GM15510 (cell line): Measurements from ENCODE around the gene MPO.

ENCODE experiments used
- POLR2A ChIP-seq: IDR thresholded peaks from 3 replicates; pipeline ENCODE4 v1.6.1; 2011; ENCODE audit warnings: borderline replicate concordance; ENCODE audit not compliant: insufficient read length; ENCODE audit errors: extremely low read depth

The MPO gene, protein sequence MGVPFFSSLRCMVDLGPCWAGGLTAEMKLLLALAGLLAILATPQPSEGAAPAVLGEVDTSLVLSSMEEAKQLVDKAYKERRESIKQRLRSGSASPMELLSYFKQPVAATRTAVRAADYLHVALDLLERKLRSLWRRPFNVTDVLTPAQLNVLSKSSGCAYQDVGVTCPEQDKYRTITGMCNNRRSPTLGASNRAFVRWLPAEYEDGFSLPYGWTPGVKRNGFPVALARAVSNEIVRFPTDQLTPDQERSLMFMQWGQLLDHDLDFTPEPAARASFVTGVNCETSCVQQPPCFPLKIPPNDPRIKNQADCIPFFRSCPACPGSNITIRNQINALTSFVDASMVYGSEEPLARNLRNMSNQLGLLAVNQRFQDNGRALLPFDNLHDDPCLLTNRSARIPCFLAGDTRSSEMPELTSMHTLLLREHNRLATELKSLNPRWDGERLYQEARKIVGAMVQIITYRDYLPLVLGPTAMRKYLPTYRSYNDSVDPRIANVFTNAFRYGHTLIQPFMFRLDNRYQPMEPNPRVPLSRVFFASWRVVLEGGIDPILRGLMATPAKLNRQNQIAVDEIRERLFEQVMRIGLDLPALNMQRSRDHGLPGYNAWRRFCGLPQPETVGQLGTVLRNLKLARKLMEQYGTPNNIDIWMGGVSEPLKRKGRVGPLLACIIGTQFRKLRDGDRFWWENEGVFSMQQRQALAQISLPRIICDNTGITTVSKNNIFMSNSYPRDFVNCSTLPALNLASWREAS

DNA sequence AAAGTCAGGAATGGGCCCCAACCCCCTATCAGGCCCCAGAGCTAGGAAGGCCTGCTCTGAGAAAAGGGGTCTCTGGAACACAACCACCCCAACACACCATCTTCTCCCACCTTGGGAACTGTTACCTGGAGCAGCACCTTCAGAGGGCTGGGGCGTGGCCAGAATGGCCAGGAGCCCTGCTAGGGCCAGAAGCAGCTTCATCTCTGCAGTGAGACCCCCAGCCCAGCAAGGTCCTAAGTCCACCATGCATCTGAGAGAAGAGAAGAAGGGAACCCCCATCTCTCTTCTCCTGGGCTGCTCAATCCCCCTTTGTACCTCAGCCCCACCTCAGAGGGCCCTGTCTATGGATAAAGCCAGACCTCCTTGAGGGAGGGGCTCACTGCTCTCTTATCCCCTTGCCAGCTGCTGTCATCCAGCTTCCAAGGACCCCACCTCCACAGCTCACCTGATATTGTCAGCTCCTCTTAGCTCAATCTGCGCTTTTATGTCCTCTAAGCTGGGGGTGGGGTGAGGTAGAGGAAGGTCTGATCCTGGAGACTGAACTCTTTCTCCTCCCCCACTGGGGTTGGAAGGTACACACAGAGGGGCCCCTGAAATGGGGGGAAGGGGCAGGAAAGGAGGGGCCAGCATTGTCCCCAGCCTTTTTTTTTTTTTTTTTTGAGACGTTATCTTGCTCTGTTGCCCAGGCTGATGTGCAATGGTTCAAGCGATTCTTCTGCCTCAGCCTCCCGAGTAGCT is at the start of gene MPO:
Gene MPO (minus strand): TSS at position 456 of the 738 bp plus-strand sequence. CDS start 177 bp downstream, at position 279.
- no peak for TF ChIP-seq POLR2A

DNA sequence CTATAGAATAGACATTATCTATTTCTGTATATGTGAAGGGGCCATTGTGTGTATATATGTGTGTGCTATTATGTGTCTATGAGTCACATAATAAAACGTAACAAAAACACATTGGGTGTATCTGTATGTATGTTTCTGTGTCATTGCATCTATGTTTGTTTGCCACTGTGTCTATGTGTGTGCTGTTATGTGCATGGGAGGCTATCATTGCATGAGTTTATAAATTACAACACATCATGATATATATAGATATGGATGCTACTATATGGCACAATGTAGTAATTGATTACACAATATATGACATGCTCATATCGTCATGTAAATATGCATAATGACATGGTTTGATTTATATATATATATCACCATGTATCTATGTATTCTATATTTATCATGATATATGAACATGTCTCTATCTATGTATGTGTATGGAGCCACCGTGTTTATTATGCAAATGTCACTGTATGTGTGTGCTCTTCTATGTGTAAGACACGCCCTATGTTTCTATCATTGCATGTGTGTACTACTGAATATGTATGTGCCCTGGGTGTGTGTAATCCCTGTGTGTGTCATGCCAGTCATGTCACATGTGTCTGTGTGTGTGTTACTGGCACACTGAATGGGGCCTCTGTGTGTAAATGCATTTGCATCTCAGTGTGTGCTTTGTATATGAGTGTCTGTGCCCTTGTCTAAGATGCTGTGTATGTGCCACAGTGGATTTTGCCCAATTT is 49.2 kb upstream of the MPO start:
- TF ChIP-seq POLR2A, result peak; percentile 61

DNA sequence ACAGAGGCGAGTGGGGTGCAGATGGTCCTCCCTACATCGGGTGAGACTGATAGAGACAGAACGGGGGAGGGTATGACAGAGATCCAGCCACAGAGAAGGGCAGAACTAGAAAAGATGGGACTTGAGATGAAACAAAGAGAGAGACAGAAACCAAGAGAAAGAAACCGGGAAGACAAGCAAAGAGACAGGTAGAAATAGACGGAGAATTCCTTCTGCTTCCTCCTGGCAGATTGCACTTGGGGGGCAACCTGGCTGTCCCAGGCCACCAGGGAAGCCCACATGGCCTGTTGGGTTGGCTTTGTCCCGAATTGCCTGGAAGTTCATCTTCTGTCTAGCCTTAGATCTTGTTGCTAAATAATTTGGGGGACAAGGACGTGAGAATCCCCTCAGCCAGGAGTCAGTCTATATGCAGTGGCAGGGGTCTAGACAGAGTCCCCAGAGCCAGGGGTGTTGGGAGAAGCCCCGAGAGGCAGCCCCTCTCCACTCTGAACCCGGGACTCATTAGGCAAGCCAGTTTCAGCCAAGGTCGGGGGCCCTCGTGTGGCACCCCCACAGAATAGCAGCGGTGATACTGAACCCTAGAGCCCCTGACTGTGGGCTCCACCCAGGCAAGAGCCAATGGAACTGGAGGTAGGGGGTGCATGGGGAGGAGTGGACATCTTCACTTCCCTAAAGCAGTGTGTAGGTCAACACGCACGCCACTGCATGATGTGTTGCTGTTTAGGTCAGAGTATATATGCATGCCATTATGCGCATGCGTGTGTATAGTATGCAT is 48.5 kb upstream of the MPO start:
- TF ChIP-seq POLR2A, result peak; percentile 98

DNA sequence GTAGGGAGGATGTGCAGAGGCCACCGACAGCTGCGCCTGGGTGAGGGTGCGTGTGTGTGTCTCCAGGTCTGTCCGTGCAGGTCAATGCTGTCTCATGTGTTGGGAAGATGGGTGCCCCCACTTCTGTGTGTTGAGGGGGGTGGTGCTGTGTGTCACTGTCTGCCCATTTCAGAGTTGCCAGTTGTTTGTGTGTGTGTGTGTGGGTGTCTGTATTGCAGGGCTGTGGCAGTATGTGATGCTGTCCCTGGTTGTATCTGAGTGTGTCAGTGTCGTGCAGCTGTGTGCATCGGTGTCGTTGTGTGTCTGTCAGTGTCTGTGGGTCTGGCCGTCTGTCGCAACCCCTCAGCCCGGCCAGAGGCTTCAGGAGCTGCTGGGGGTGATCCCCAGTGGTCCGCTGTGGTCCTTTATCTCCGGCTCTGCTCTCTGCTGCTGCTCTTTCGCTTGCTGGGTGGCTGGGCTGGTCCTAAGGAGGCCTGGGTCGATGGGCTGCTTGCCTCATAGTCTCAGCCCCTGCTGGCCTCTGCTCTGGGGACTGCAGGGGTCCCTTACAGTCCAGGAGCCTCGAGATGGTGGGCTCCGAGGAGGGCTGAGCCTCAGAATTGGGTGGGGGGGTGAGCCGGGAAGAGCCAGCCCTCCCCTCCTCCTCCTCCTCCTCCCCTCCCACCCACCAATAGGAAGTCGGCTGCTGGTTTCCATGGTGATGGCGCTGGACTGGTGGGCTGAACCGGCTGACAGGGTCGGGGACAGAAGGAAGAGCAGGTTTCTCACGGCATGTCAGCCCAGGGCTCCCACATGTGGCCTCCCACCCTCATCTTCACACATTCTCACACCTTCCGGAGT is 47.7 kb upstream of the MPO start, which contains the start of gene TSPOAP1:
Gene TSPOAP1 (minus strand): TSS at position 601 of the 840 bp plus-strand sequence. CDS start 875 bp downstream, outside the sequence.
- TF ChIP-seq POLR2A, result peak; percentile 63

DNA sequence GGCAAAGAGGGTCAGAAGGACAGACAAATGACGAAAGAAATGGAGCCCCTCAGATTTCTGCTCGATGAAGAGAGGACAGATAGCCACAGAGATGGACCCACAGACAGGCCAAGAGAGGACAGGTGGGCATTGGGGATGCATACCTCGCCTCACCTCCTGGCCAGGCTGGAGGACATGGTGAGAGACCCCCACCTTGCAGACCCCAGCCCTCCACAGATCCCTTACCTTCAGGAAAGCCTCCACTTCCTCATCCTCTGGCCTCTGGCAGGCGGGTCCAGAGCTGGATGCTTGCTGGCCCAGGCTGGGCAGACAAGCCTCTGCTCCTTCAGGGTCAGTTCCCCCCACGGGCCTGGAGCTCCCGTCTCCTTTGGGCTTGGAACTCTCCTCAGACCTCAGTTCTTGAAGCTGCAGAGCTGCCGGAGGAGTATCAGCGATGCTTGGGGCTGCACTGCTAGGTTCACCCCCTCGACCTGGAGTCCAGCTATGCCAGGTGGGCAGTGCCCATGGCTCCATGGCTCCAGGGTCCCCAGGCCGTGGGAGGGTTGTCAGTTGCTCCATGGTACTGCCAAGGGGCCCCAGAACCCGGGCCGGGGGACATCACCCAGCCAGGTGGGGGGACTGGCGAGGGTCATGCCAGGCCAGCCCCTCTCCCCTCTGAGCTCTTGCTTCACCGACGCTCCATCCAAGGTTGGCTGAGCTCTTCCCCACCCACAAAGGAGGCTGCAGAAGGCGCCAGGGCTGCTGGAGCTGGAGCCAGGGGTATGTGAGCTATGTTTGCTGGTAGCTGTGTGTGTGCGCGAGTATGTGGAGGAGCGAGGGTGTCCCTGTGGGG is 46.8 kb upstream of the MPO start:
- no peak for TF ChIP-seq POLR2A

DNA sequence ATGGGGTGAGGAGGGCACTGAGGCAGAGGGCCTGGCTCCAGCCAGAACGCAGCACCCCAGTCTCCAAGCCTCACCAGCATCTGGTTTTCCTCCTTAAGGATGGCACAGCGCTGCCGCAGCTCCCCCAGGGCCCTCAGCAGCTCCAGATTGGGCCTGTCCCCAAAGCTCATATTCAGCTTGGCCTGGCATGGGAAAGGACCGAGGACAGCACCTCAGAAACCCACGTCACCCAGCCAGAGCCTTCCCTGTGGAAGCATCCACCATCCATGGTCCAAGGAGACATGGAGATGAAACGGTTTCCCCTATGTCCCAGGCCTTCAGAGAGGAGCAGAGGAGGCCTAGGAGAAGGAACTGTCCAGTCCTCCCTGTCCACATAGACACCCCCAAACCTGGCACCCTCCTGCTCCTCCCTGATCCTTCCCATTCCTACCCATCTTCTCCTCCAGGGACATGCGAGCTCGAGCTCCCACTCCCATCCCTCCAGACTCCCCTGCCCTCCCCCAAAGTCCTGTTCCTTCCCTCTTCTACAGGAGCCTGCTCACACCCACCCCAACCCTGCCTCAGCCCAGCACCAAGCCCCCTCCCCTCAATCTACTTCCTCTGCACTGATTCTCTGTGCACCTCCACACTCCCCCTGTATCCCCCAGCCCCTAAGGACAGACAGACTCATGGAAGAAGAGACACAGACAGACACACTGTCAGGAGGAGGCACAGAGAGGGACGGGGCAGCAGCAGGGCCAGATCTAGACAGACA is 46.1 kb upstream of the MPO start:
- TF ChIP-seq POLR2A, result no peak

DNA sequence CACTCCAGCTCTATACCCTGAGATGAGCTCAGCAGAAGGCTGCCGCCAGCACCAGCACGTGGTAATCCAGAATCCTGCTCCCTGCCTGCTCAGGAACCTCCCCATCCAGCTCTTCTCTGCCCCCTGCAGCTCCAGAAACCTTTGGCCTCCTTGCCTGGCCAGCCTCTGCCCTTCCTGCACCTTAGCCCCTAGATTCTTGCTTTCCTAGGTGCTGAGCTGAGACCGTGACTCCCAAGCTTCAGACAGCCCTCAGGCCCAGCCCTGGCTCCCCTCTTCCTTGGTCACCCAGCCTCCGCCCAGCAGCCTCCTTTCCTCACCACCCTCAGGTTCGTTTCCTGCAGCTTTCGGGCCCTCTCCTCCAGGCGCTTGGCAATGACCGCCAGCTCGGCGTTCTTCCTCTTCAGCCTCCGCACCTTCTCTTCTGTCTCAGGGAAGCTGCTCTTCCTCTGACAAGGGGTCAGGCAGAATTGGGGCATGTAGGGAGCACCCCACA is 45.3 kb upstream of the MPO start:
- no peak for TF ChIP-seq POLR2A

DNA sequence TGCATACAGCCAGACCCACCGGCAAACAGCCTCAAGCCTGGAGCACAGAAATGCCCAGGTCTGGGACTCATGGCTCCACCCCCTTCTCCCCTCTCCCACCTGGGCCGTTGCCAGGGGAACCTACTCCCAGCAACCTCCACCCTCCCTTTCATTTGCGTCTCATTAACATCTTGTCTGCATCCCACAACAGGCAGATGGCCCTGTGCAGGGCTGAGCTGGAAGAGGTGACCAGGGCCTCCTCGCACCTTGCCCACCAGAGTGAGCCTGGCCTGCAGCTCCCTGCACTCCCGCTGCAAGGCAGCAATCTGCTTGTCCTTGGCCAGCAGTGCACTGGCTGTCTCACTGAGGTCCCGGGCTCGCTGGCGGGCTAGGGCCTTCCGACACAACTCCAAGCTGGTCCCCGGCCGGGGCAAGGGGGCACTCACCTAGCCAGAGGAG is 44.6 kb upstream of the MPO start:
- no peak for TF ChIP-seq POLR2A

DNA sequence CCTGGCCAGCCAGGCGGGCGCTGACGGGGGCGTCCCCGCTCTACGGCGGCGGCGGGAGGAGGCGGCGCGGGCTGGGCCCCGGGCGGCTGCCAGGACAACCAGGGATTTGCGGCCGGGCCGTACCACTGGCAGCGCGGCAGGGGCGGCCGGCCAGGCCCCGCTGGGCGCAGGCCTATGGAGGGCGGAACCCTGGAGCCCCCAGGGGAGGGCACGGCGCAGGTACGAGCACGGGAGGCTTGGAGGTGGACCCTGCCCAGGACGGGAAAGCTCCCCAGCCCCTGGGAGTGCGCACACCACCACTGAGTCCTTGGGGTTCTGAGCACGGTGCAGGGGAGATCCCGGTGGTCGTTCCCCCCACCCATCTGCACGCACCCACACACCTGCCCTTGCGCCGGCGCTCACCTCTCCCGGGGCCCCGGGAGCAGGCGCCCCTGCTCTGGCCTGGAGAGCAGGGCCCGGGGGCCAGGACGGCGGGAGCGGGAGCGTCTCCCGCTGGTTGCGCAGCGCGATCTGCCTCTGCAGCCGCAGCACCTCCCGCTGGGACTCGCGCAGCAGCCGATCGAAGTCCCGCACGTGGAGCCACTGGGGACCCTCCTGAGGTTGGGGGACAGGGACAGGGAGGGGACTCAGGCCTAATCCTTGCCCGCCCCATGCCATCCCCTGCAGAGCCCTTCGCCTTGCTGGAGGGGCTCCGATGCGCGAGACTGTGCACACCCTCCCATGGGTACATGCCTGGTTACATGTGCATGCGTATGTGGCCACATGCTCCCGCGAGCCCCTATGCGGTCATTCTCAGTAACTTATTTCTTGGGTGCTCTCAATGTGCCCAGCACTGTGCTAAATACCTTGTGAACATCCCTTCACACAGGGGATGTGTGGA is 43.9 kb upstream of the MPO start:
- no peak for TF ChIP-seq POLR2A

DNA sequence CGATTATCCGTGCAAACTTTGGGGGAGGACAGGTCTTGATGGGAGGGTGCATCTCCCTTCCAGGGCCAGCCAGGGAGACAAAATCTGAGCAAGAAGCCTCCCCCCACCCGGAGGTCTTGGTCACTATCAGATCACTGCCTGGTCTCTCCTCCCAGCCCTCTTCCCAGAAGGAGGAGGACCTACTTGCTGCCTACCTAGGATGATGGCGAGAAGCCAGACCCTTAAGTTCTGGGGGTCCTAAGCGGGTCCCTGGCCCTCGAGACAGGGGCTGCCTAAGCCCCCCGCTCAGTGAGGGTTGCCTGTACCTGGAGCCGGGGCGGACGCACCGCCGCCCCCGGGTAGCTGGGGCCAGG is 43.3 kb upstream of the MPO start:
- no peak for TF ChIP-seq POLR2A
